ENCODE measurements around the gene PTPRG. TPM values are rescaled to one million over a fixed set of nuclear protein-coding genes. Genes with fewer than 3 reads are reported as not detected.

Gene PTPRG
- total and polyA plus RNA-seq, 2 donors (not counting 3 experiments of a cell fraction or from before 2014, with no cell fraction given), result 8.9 to 39.1 TPM

GRCh38 chr3:62015111-62015510 lies 453.7 kb downstream of the PTPRG start:
- Histone ChIP-seq H3K9ac (replicated peaks; ENCODE audit: extremely low read depth, insufficient read depth, low read length) (no peak overlapping the region), H3K36me3 (ENCODE audit: control insufficient read depth in 2 of 2, extremely low read depth in 1 of 2, insufficient read depth in 2 of 2, low read length in 2 of 2) (no peaks in the 10 kb centered on the region), H3K4me2 (ENCODE audit: insufficient read depth, low read length) (no peak overlapping the region), H3K27ac (ENCODE audit: insufficient read depth, low read depth, low read length) (no peak overlapping the region), H3K9me3 (replicated peaks; ENCODE audit: control insufficient read depth, insufficient read depth, low read length) (no peaks in the 10 kb centered on the region), H3K4me3 (replicated peaks in 1 of 3; ENCODE audit: insufficient read depth in 1 of 3, low read depth in 1 of 3, low read length in 3 of 3) (no peak overlapping the region), H3K27me3 (ENCODE audit: control insufficient read depth in 2 of 2, insufficient read depth in 2 of 2, low read length in 2 of 2) (no peaks in the 10 kb centered on the region), H3K9me1 (replicated peaks; ENCODE audit: control insufficient read depth, extremely low read depth, insufficient read depth, low read length) (no peaks in the 10 kb centered on the region), H2AFZ (ENCODE audit: low read depth, low read length) (no peak overlapping the region), H3K79me2 (ENCODE audit: control insufficient read depth, insufficient read depth, low read length) (no peaks in the 10 kb centered on the region), H4K20me1 (replicated peaks; ENCODE audit: control insufficient read depth, extremely low read depth, insufficient read depth, low read length) (no peaks in the 10 kb centered on the region), H3K4me1 (ENCODE audit: control insufficient read depth, extremely low read depth, insufficient read depth, low read length) (peaks cover 9% of the 10 kb centered on the region)
- TF ChIP-seq JUN (IDR thresholded peaks at IDR 0.05; ENCODE audit: borderline replicate concordance, insufficient read depth, insufficient read length, low read depth) (no peak), POLR2A (IDR thresholded peaks at IDR 0.05; ENCODE audit: low read depth, low read length) (no peak), MAX (IDR thresholded peaks at IDR 0.05; ENCODE audit: insufficient read depth, insufficient read length) (no peak), FOS (IDR thresholded peaks at IDR 0.05; ENCODE audit: borderline replicate concordance, insufficient read depth, low read length) (no peak), EZH2 (IDR thresholded peaks at IDR 0.05; ENCODE audit: borderline replicate concordance, low read depth, low read length, severe bottlenecking) (no peak), POLR2AphosphoS5 (IDR thresholded peaks at IDR 0.05; ENCODE audit: insufficient read depth, low read depth, low read length) (no peak), MYC (IDR thresholded peaks at IDR 0.05; ENCODE audit: low read depth, low read length) (no peak), CTCF (IDR thresholded peaks at IDR 0.05; ENCODE audit: extremely low read depth in 1 of 2, insufficient read depth in 1 of 2, low read depth in 1 of 2, low read length in 2 of 2) (no peak), GATA2 (IDR thresholded peaks at IDR 0.05; ENCODE audit: insufficient read depth, insufficient read length, low read depth, low read length) (no peak)
- dilution Hi-C loops (cut with MboI; ENCODE audit: extremely low pct_ligation_motif_present, low sequenced_read_pairs), result no loop called here
- BruUV-seq (replicated peaks), result no TSS peak
- ChIA-PET POLR2A (no interaction called here), CTCF (no interaction called here)
- no peak for DNase-seq (ENCODE audit: low read depth, low spot score)
- intact Hi-C loops (cut with micrococcal nuclease), result no loop called here
- FAIRE-seq, result no peak
